HL-60/S4 treated with retinoic acid at 250 ng/mL for 4 days and 3 days (cell line): ENCODE measurements around the gene MCEE.
"Not testable (repeated sequence)": the region's sequence is repeated elsewhere in the genome, so short reads cannot be mapped to it uniquely, and the experiment has no call there.

Source experiments
- in situ Hi-C: fragments of 300-500 bp; cut with MboI; formaldehyde crosslinking; loops from 2 replicates; pipeline ENCODE4 v1.7.0; 2022; ENCODE audit warnings: low sequenced_read_pairs

Gene MCEE

DNA sequence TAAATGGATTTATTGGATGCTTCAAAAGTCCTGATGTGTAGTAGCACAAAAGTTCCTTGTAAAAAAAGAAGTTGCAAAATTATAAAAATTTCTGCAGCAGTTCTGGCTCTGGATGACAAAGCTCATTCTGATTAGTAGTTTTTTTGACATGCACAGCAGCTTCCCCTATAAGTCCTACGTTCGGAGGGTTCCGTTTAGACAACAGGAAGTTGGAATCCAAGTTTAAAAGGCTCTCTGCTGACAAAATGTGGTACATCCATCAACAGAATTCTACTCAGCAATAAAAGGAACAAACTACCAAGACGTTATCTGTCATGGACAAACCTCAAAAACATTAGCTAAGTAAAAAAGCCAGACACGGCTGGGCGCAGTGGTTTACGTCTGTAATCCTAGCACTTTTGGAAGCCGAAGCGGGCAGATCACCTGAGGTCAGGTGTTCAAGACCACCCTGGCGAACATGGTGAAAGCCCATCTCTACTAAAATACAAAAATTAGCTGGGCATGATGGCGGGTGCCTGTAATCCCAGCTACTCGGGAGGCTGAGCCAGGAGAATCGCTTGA, 46.2 kb downstream of the MCEE start:
- in situ Hi-C loops, result not testable (repeated sequence)

DNA sequence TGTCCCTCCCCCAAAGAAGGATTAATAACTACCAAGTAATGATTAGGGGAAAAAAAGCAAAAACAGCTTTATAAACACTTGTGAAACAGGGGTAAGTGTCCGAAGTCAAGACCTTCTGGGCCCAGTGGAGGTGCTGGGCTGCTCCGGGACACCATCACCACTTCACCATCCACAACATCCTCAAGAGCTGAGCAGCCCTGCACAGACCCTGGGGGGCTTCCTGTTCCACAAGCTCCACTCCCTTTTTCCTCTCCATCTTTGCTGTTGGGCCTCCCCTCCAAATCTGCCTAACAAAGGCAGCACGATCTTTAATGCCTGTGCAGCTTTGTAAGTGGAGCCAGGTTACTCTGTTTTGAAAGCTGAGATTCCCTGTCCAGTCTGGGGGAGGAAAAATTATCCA, 46.7 kb downstream of the MCEE start:
- in situ Hi-C loops, result not testable (repeated sequence)

DNA sequence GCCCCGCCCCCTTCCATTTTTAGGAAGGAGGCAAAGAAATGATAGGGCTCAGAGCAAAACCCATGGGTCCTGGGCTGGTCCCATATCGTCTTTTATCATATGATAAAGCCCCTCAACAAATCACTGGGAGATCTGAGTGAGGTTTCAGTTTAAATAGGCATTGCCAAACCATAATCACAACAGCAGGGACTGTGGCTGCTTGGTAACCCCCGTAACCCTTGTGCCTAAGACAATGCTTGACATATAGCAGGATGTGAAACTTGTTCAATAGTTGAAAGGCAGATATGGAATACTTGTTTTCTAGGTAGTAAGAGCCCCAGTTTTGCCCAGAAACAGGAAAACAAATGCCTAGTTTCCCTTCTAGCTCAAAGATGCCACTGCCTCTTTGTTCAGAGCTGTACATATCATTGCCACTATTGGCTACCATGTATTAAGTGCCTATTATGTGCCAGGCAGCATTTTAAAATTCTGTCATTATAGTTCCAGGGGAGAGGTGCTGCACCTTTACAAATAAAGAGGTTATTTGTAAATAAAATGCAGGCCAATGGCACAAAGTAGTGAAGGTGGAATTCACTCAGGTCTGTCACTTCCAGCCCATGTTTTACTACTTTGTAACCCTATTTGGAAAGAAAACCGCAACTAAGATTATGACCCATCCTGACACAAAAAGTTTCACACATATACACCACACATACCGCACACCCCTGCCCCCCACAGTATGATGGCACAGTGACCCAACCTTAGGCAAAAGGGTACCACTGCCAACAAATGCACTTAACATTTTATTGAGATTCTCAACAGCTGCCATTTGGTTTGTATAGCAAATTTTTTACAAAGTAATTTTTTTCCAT, 47.4 kb downstream of the MCEE start:
- in situ Hi-C loops, result no loop called here

DNA sequence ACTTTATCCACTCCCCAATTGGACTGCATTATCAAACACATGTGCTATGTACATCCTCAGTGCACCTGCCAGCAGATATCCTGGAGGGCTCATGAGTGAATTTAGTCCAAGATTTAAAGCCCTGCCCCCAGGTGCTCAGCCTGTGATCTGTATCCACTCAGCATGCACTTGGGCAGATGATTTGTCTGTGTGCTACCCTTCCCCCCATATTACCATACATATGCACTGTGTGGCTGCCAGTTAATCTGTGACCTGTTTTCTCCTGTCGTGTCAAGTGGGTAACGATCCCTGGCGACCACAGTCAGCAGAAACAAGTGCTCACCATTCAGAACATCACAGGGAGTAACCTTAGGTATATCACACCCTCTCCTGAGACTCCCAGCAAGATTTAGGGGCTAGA, 51.4 kb downstream of the MCEE start:
- in situ Hi-C loops, result no loop called here

DNA sequence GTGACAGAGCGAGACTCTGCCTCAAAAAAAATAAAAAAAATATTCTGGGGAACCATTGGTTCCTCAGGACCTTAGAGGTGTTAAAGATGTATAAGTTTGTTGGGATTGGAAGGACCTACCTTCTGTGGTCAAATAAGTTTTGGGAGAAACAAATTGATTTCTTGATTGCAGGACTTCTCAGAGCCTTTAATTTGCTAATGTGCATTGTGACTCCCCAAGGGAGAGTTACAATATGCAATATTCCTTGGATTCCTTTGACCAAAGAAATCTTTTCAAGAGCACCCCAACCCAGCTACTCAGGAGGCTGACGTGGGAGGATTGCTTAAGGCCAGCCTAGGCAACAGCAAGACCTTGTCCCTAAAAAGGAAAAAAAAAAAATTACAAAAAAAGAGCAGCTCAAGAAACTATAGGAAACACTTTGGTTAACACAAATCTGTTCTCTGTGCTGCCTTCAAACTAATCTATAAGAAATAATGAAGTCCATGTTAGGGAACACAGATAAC, 55.1 kb downstream of the MCEE start:
- in situ Hi-C loops, result no loop called here

DNA sequence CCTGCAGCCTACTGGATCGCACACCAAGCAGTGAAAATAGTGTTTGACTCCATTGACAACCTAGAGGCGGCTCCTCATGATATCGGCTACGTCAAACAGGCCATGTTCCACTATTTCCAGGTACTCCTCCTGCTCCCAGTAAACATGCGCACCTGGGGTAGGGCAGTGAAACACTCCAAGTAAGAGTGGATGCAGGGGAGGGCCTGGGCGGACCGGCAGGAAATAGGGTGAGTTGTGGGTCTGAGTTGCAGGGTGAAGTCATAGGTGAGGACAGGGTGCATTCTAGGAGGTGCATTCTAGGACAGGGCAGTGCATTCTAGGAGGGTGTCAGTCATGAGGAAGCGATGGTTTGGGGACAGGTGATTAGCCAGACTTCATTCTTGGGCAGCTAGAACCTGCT, 56.6 kb downstream of the MCEE start:
- in situ Hi-C loops, result no loop called here

DNA sequence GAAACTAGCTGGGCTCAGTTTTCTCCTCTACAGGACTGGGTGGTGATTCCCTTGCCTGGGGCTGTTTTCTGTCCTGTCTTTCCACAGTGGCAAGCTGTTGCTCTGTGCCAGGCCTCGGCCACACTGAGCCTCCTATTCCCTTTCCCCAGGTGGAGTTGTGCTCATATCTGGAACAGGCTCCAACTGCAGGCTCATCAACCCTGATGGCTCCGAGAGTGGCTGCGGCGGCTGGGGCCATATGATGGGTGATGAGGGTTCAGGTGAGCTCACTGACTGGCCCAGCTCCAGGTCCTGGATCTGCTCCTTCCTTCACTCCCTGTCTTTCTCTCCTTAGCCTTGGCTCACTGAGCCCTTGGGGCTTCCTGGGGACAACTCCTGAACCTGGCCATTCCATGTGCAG, 57.5 kb downstream of the MCEE start:
- in situ Hi-C loops, result no loop called here

DNA sequence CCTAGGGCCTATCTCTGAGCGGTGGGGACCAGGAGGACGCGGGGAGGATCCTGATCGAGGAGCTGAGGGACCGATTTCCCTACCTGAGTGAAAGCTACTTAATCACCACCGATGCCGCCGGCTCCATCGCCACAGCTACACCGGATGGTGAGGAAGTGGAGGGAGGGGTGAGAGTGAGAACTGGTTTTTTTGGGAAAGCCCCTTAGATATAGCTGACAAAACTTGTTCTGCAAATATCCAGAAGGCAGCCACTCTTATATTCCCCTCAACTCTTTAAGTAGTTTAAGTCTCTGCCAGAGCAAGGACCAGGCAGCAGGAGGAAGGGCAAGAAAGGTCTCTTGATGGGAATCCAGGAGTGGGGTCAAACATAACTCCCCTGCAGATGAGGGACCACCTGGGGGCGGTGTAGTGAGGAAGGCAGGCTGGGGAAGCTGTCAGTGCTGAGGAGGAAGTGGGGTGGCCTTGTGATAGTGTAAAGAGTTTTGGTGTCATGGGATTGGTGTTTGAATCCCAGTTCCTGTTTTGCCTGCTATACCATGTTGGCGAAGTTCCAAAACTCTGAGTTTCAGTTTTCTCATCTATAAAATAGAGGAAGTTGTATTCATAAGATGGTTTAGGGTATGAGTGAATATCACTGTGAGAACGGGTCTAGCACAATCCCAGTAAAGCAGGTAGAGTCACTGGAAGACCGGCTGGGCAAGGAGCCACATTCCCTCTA, 58.2 kb downstream of the MCEE start:
- in situ Hi-C loops, result no loop called here

DNA sequence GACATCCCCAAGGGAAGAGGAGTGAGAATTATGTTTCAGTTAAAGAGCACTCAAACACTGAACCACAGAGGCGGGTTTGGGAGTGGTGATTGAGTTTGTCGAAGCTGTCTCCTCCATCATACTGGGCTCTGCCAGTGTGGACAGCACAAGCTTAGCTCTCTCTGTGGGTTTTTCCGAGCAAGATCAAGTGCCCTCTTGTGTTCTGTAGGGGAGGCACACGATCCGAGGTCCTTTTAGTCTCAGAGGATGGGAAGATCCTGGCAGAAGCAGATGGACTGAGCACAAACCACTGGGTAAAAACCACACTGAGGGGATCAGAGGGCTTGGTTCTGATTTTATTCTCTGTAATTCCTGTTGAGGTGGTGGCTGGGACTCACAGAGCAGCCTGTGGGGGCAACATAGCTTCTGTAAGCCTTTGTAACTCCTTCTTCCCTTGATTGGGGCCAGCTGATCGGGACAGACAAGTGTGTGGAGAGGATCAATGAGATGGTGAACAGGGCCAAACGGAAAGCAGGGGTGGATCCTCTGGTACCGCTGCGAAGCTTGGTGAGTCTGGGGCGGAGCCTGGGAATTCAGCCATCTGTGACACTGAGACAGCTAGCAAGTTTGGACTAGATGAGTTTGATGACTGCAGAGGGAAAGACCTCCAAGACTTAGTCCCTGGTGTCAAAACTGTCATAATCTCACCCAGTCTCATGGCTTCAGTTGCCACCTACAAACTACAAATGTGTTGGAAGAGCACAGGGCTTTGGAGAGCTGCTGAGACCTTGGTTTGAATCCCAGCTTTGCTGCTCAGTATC, 59.5 kb downstream of the MCEE start:
- in situ Hi-C loops, result no loop called here

DNA sequence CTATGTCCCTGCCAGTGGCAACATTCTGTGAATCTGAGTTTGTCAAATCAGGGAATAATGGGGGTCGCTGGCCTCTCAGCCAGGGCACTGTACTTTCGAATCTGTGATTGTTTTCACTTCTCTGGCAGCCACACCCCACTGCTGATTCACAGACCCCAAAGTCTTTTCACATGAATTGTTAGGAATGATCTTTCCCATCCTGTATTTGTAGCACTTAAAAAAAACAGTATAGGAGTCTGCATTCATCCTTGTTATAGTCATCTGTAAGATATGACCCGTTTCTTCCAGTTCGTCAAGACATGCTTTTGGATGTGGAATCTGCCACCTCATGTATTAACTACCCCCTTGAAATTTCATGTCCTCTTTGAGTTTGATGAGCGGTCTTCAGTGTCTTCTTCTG, 60.7 kb downstream of the MCEE start:
- in situ Hi-C loops, result no loop called here

DNA sequence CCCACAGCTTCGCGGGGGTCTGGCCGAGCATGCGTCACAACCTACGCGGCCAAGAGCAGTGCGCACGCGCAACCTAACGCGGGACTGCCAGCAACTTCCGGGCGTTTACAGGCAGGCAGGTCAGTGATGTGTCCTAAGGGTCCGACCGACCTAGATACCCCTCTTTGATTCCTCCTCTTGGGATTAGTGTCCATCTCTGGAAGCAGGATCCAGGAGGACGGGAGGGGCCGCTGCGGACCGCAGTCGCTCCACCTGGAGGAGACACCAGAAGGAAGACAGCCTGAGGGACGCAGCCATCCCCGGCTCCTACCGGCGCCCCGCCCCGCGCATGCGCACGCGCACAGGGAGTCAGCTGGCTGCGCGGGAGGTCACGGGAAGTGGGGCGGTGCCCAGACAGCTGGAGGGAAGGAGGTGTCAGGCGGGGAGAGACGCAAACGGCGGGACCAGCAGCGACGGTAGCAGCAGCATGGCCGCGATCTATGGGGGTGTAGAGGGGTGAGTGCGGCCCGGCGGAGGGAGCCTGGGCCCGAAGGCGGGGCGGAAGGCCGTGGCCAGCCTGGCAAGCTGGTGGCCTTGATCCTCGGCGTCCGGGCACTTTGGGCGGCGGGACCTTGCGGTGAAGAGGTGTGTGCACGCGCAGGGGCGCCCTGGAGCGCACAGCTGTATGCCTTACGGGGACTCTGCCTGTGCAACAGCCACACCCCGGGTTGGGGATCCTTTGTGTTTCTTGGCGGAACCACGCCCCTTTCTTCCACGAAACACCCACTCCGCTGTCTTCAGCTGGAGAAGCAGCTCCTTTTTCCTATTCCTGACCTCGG, 61.6 kb downstream of the MCEE start, which contains the start of gene NAGK:
Gene NAGK, plus strand, starts transcription at position 431 of the 818 bp plus-strand sequence. Its CDS starts 36 bp downstream, at position 467.
- in situ Hi-C loops, result no loop called here

DNA sequence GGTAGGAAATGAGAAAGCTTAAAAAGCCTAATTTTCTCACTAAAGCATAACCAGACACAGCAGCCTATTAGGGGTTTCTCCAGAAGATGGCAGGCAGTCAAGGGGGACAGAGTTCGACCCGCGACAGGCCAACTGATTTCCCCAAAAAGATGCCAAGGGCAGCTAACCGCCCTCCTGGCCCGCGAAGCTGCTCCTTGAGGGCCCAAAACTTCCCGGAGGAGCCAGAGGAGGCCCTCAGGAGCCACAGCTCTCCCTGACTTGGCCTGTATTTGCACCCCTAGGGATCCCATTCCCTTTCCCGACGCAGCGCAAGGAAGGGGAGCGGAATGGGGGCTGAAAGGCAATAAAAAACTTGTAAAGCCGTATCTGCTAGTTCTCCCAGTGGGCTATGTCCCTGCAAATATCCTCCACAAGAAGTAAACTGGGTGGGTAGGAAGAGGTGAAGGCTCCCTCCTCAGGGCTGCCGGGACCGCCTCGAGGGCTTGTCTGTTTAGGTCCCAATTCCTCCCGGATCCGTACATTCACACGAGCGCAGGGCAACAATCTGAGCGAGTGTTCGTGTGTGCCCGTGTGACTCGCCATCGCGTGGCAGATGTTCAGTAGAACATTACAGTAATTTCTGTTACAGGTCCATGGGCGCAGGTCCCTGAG, 62.3 kb downstream of the MCEE start:
- in situ Hi-C loops, result no loop called here

DNA sequence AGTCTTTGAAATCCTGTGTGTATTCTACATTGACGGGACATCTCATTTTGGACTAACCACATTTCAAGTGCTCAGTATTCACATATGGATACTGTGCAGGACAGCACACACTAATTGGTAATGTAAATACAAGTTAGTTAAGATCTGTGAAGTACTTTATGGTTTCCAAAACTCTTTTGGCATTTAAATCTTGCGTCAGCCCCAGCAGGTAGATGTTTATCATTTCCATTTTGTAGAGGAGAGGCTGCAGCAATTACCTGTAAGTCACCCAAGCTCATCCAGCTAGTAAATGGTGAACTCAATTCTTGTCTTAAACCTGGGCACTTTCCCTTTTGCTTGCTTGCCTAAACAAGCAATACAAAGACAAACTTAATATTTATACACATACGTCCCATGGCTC, 63.2 kb downstream of the MCEE start:
- in situ Hi-C loops, result no loop called here

DNA sequence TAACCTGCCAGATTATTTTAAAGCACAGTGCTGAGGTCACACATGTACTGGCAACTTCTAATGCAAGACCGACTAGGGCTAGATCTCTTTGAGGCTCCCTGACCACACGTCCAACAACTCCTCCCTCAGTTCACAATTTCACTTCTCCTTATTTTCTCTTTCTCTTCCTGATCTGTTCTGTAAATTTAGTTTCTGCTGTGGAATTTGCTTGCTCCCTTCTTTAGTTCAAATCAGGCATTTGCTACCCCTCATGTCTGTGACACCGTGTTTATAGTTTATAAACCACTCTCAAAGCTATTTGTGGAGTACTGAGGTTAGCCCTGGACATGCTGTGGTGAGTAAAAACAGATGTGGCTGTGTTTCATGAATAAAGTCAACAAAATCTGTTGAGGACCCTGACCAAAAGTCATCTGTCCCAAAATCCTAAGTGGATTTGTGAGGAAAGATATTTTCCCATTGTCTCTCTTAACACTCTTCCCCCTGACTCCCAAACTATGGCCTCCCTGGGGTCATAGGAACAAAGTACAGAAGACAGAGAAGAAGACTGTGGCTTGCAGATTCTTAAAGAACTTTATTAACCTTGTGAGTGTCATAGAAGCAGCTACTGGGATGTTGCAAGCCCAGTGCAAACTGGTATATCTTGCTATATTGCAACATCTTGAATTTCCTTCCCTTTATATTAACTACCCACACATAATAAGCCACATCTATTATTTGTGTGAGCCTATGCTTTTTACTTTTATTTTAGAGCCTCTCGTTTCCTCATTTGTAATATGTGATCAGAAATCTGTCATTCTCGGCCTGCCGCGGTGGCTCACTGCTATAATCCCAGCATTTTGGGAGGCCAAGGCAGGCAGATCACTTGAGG, 65.0 kb downstream of the MCEE start:
- in situ Hi-C loops, result no loop called here

DNA sequence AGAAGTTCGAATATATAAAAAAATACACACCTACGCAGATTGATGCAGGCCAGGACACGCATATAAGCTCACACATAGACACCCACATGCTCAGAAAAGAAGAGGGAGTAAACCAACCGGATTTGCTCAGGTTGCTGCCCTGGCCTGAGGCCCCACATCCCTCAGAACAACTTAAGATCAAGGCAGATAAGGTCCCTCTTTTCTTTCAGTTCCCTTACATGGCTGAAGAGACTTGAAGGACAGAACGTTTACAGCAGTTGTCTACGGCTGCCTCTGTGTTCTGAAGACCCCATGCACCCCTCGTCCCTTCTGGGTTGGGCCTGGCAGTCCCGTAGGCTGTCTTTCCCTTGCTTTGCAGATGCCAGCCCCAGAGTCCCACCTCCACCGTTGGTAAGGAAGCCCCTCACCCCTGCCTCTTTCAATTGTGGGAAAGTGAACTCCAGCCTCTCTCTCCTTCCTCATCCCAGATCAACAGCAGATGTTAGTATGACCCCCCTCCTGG, 65.9 kb downstream of the MCEE start:
- in situ Hi-C loops, result no loop called here

DNA sequence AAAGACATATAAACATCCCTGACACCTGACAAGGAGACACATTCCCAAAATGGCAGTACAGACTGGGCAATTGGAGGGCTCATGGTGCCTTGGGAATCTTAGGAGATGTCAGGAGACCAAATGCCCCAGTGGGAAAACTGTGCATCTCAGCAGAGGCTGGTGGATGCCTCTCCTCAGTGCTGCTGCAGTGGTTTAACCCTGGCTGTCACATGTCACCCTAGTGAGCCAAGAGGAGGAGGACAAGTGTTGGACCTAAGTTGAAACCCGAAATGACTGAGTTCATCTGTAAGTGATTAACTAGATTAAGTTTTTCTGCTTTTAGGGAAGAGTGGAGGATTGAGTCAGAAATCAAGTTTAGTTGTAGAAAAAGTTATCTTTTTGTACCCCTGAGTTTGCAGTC, 66.8 kb downstream of the MCEE start:
- in situ Hi-C loops, result no loop called here

DNA sequence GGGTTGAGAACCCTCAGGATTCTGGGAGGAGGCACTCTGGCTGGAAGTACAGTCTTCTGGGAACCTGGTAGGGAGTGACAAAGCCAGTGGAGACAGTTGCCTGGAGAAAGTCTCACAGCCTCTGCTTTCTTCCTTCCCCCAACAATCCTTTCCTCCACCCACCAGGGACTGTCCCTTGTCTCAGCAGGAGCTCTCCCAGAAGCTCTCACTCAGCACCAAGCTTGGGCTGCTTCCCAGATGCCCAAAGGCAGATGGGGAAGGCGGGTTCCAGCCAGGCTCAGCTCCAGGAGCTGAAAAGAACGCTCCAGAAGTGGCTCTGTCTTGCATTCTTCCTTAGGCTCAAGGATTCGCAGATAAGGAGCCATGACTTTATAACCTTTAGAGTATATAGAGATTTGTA, 69.2 kb downstream of the MCEE start:
- in situ Hi-C loops, result no loop called here

DNA sequence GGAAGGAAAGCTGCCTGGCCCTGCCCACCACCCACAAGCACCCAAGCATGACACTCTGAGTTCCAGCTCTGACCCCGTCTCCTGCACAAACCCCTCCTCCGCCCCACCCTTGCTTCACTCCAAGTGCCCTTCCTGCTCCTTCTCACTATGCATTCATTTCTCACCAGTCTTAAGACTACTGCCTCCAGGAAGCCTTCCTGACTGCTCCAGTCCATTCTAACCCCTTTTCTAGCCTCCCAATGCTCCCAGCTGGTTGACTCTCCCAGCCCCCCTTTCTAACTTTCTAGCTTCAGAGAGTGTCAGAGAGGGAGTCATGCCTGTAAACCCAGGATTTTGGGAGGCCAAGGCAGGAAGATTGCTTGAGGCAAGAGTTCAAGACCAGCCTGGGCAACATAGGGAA, 69.8 kb downstream of the MCEE start:
- in situ Hi-C loops, result no loop called here
